CD14-positive monocyte (primary cell): ENCODE data around the gene CUX1. TPM values are rescaled to one million over a fixed set of nuclear protein-coding genes. Genes with fewer than 3 reads are reported as not detected.
"Not testable (repeated sequence)": the region's sequence is repeated elsewhere in the genome, so short reads cannot be mapped to it uniquely, and the experiment has no call there.

Experiments used
- DNase-seq, 3 donors: peaks; one replicate each; pipeline ENCODE4 v3.0.0-alpha.2; 2011 to 2022
- H2AFZ ChIP-seq: 2 replicates; pipeline ENCODE4 v1.6.0; 2012; ENCODE audit warnings: mild to moderate bottlenecking, low read depth, low read length, inconsistent platforms; ENCODE audit not compliant: insufficient read depth, poor library complexity, severe bottlenecking
- H3K27ac ChIP-seq, 2 donors: 1 replicate in 1 of 2; 2 replicates in 1 of 2; pipeline ENCODE4 v1.5.1; 2012 to 2013; ENCODE audit warnings: low read length in 2 of 2, control low read depth in 1 of 2, inconsistent platforms in 1 of 2, low read depth in 1 of 2, mild to moderate bottlenecking in 1 of 2
- H3K27me3 ChIP-seq, 2 donors: one replicate each; pipeline versions ENCODE4 v1.6.0 to v1.6.1; 2011 to 2013; ENCODE audit warnings: low read length in 2 of 2; ENCODE audit not compliant: control insufficient read depth in 2 of 2, insufficient read depth in 2 of 2
- H3K36me3 ChIP-seq, 2 donors: replicated peaks in 1 of 2; 1 replicate in 1 of 2; 2 replicates in 1 of 2; pipeline versions ENCODE4 v1.5.1 to v1.6.1; 2012 to 2013; ENCODE audit warnings: low read length in 2 of 2, control low read depth in 1 of 2, inconsistent platforms in 1 of 2, mild to moderate bottlenecking in 1 of 2; ENCODE audit not compliant: insufficient read depth in 2 of 2, control insufficient read depth in 1 of 2
- H3K4me1 ChIP-seq, 2 donors: 1 replicate in 1 of 2; 2 replicates in 1 of 2; pipeline versions ENCODE4 v1.5.1 to v1.6.1; 2012 to 2013; ENCODE audit warnings: low read length in 2 of 2, control low read depth in 1 of 2, inconsistent platforms in 1 of 2, mild to moderate bottlenecking in 1 of 2, moderate library complexity in 1 of 2; ENCODE audit not compliant: insufficient read depth in 2 of 2, control insufficient read depth in 1 of 2
- H3K4me2 ChIP-seq: replicated peaks from 2 replicates; pipeline ENCODE3; 2012; ENCODE audit warnings: low read length, moderate library complexity, mild to moderate bottlenecking; ENCODE audit not compliant: poor library complexity, severe bottlenecking; ENCODE audit errors: extremely low read depth
- H3K4me3 ChIP-seq, 3 experiments: fragments of 200-600 bp in 1 of 3; sonication (generic) in 1 of 3; replicated peaks in 1 of 3; 1 replicate in 2 of 3; 2 replicates in 1 of 3; pipeline ENCODE4 v1.5.1; 2011 to 2013; ENCODE audit warnings: low read length in 3 of 3, mild to moderate bottlenecking in 3 of 3, control low read depth in 2 of 3, low read depth in 2 of 3, inconsistent platforms in 1 of 3, moderate library complexity in 1 of 3
- H3K79me2 ChIP-seq: 2 replicates; pipeline ENCODE4 v1.6.0; 2012; ENCODE audit warnings: mild to moderate bottlenecking, control low read depth, inconsistent platforms, low read length, moderate library complexity; ENCODE audit not compliant: insufficient read depth
- H3K9ac ChIP-seq: 2 replicates; pipeline ENCODE4 v1.6.0; 2017; ENCODE audit warnings: low read length, mild to moderate bottlenecking; ENCODE audit not compliant: insufficient read depth, poor library complexity, severe bottlenecking
- H3K9me3 ChIP-seq, 2 donors: replicated peaks in 1 of 2; 1 replicate in 1 of 2; 2 replicates in 1 of 2; pipeline versions ENCODE4 v1.5.1 to v1.6.1; 2012 to 2013; ENCODE audit warnings: low read length in 2 of 2, control low read depth in 1 of 2; ENCODE audit not compliant: control insufficient read depth in 1 of 2, insufficient read depth in 1 of 2
- H4K20me1 ChIP-seq: 2 replicates; pipeline ENCODE4 v1.6.0; 2012; ENCODE audit warnings: mild to moderate bottlenecking, low read length, control low read depth, moderate library complexity; ENCODE audit not compliant: insufficient read depth
- H3K27ac Mint-ChIP-seq, 7 donors: one replicate each; pipeline ENCODE4 v1.8.0; 2020; ENCODE audit warnings: mild to moderate bottlenecking in 7 of 7, mixed read lengths in 7 of 7, moderate library complexity in 6 of 7, inconsistent platforms in 2 of 7
- H3K27me3 Mint-ChIP-seq, 3 donors: one replicate each; pipeline ENCODE4 v1.8.0; 2021 to 2022; ENCODE audit warnings: low read depth in 3 of 3, mild to moderate bottlenecking in 3 of 3, mixed read lengths in 3 of 3, moderate library complexity in 3 of 3, inconsistent platforms in 1 of 3
- H3K36me3 Mint-ChIP-seq, 2 donors: one replicate each; pipeline ENCODE4 v1.8.0; 2020; ENCODE audit warnings: mixed read lengths in 2 of 2, inconsistent platforms in 1 of 2, mild to moderate bottlenecking in 1 of 2
- H3K4me1 Mint-ChIP-seq: one replicate; pipeline ENCODE4 v1.8.0; 2020; ENCODE audit warnings: mild to moderate bottlenecking, mixed read lengths
- H3K4me3 Mint-ChIP-seq, 2 donors: one replicate each; pipeline ENCODE4 v1.8.0; 2020; ENCODE audit warnings: mild to moderate bottlenecking in 2 of 2, mixed read lengths in 2 of 2, moderate library complexity in 1 of 2
- H3K9me3 Mint-ChIP-seq, 7 donors: one replicate each; pipeline ENCODE4 v1.8.0; 2020 to 2022; ENCODE audit warnings: mixed read lengths in 7 of 7, mild to moderate bottlenecking in 6 of 7, moderate library complexity in 6 of 7, inconsistent platforms in 2 of 7
- CTCF ChIP-seq: fragments of 200-600 bp; IDR thresholded peaks from one replicate; pipeline ENCODE4 v1.8.0; 2022; ENCODE audit warnings: antibody characterized with exemption, mild to moderate bottlenecking
- WGBS: methylation state at CpG from one replicate; pipeline ENCODE4 v1.1.5; 2013; ENCODE audit warnings: missing lambda C conversion rate; ENCODE audit not compliant: insufficient coverage; 5-methylcytosine and 5-hydroxymethylcytosine counted together
- intact Hi-C, 2 donors: fragments of 100-400 bp; cut with micrococcal nuclease; formaldehyde crosslinking; loops; one replicate each; pipeline versions ENCODE4 v1.15.0 to v1.15.1; 2023
- polyA plus RNA-seq, 3 donors: library from polyadenylated mRNA; depleted of rRNA in 1 of 3; unstranded in 2 of 3; stranded (reverse) in 1 of 3; fragments of 300-500 nt in 2 of 3; fragments of >200 nt in 1 of 3; fragmentation: Illumina TruSeq in 2 of 3; gene quantifications; 1 replicate in 2 of 3; 2 replicates in 1 of 3; pipeline ENCODE4 v1.2.3, GENCODE V29; 2012 to 2021

The CUX1 gene
- polyA plus RNA-seq, 3 donors, result 17.6 to 38.0 (median 28.0) TPM

GRCh38 chr7:101852364-101852763 is 34.9 kb downstream of the CUX1 start:
- peaks cover 51% of the 10 kb centered on the region for H3K4me1 Mint-ChIP-seq
- H3K27me3 ChIP-seq, H2AFZ ChIP-seq, DNase-seq, H3K9me3 Mint-ChIP-seq, intact Hi-C loops, H3K9me3 ChIP-seq, H3K4me3 Mint-ChIP-seq, H3K4me3 ChIP-seq, H3K4me2 ChIP-seq, H3K27me3 Mint-ChIP-seq, H3K27ac ChIP-seq, H3K36me3 ChIP-seq, H3K9ac ChIP-seq: not testable (repeated sequence)
- H3K4me1 ChIP-seq, result peaks cover 34 to 41% of the 10 kb centered on the region in 2 donors
- no CpG with 5 or more reads among the region's 5 CpGs for WGBS
- peaks cover 84% of the 10 kb centered on the region for H3K79me2 ChIP-seq
- peak overlapping the region in 2 of 7 donors; percentile 50 to 60 for H3K27ac Mint-ChIP-seq
- H3K36me3 Mint-ChIP-seq, result peaks cover 4 to 12% of the 10 kb centered on the region in 2 donors
- H4K20me1 ChIP-seq, result peaks cover 91% of the 10 kb centered on the region

GRCh38 chr7:101853684-101854083 is 36.3 kb downstream of the CUX1 start:
- Mint-ChIP-seq H3K27ac (peak overlapping the region in 3 of 7 donors; percentile 24 to 73 (median 70)), H3K4me1 (peaks cover 60% of the 10 kb centered on the region), H3K4me3 (no peak overlapping the region), H3K36me3 (peaks cover 2 to 12% of the 10 kb centered on the region in 2 donors), H3K9me3 (peaks cover 0 to 3% (median under 1%) of the 10 kb centered on the region in 7 donors), H3K27me3 (peaks cover 0 to 3% (median 1%) of the 10 kb centered on the region in 3 donors)
- Histone ChIP-seq H3K4me1 (peaks cover 48 to 54% of the 10 kb centered on the region in 2 donors), H3K4me3 (no peak overlapping the region), H3K27ac (no peak overlapping the region), H3K9me3 (no peaks in the 10 kb centered on the region), H3K27me3 (no peaks in the 10 kb centered on the region), H3K79me2 (peaks cover 84% of the 10 kb centered on the region), H4K20me1 (peaks cover 91% of the 10 kb centered on the region), H3K4me2 (no peak overlapping the region), H2AFZ (no peak overlapping the region), H3K9ac (no peak overlapping the region), H3K36me3 (no peaks in the 10 kb centered on the region)
- no peak for TF ChIP-seq CTCF
- 97% methylated on average over 7 of the region's 7 CpGs for WGBS
- no peak for DNase-seq
- intact Hi-C loops, result no loop called here
